HG03095 (cell line): ENCODE measurements around the gene GJA1.
A peak's percentile ranks its signal among the peaks of the same experiment; 100 is the strongest.
"Not testable (repeated sequence)": the region's sequence is repeated elsewhere in the genome, so short reads cannot be mapped to it uniquely, and the experiment has no call there.

Experiments used
- ATAC-seq: cut with Tn5 transposase; IDR thresholded peaks from one replicate; pipeline ENCODE4 v1.9.1; 2021; ENCODE audit warnings: moderate library complexity; ENCODE audit not compliant: unreplicated experiment

GJA1 gene

GRCh38 chr6:121436960-121437850 lies 1.8 kb downstream of the GJA1 start:
- no peak for ATAC-seq

DNA sequence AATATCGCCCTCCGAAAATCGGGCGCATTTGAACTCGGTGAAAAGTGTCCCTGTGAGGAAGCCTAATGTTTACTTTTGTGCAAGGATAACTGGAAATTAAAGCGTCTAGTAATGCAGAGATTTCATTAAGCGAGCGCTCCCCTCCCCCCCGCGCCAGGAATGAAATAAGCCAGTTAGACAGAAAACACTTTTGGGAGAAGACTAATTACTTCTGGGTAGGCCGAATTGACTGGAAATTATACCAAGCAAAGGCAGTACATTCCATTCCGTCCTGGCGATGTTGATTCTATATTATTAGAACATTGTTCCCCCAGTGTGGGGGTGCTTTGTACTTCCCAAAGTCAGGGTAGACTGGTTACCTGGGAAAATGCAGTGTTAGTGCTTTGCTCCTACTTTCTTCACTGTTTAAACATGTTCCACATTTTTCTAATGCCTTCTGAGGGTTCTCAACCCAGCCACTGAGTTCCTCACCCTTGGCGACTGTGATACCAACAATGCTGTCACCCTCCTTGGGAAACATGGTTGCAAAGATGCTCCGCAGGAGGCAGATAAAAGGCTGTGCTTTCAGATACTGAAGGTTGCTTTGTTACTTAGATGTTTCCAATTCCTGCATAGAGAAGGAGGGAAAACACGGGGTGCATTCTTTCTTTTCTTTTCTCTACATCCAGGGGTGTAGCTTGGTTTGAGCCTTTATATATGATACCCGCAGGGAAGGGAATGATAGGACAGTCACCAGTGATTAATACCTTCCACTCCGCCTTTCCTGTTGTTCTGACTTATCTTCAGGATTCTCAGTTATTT lies 2.6 kb downstream of the GJA1 start:
- ATAC-seq, result no peak

DNA sequence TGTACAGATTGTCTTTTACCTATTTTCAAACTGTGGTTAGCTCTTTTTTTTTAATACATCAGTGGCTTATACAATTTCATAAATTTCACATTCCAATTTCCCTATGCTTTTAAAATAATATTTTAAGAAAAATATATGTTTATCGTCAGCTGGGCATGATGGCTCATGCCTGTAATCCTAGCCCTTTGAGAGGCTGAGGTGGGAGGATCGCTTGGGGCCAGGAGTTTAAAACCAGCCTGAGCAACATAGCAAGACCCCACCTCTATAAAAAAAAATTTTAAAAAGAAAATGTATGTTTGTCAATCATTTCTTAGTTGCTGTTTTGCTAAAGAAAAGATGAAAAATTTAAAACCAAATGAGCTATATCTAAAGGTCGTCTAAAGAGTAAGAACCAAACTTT lies 3.4 kb downstream of the GJA1 start:
- ATAC-seq, result no peak

GRCh38 chr6:121439475-121439874 lies 4.0 kb downstream of the GJA1 start:
- ATAC-seq, result no peak

DNA sequence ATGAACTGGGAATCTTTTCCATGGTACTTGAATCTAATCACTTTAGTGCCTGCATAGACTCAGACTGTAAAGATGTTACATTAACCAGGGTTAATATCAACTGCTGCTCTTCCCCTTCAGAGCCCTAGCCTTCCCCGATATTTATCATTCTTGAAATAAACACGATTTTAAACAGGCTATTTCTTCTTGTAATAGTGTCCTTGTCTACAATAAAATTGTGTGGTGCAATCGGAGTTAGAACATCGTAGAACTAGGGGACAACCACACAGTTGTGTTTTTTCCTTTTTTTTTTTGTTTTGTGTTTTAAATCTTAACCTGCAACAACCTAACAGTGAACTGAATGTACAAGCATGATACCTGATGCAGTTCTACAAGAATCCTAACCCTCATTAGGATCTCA lies 4.5 kb downstream of the GJA1 start:
- no peak for ATAC-seq

DNA sequence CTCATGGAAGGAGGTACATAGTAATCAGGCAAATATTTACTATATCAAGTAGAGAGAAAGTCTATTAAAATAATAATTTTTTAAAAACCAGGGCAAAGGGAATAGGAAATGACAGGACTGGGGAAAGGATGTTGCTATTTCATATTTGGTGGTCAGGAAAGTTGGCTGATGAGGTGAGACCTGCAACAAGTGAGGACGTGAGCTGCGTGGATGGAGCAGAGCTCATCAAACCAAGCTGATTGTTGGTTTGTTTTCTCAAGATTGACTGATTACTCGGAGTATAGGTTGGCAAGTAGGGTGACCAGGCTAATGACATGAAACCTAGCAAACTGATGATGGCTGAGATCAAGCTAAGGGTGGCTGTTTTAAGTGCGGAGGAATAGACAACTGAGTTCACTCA lies 6.0 kb downstream of the GJA1 start:
- no peak for ATAC-seq

GRCh38 chr6:121442576-121442975 lies 7.1 kb downstream of the GJA1 start:
- no peak for ATAC-seq

DNA sequence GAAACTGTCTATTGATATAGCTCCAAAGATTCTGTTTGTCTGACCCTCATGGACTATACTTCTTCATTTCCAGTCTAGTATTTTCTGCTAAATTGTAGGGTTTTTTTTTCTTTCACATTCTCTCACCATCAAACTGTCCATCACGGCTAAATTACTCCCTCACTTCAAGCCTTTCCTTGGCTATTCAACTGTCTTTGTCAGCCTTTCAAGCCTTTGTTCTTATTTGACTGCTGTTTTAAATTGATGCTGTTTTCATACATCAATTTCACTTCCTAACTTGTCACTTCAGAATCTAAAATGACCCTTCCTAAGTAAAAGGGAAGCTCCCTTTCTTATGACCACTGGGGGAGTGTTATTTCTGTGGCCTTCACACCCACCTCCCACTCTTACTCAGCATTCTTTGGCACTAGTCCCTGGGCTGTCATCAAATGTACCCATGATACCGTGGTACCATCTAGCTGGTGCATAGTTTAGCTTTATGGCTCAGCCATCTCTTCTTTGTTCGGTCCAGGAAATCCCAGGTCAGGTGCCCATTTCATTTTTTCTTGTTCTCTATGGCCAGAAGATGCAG lies 8.6 kb downstream of the GJA1 start:
- no peak for ATAC-seq

GRCh38 chr6:121446705-121447104 lies 11.3 kb downstream of the GJA1 start:
- not testable (repeated sequence) for ATAC-seq

GRCh38 chr6:121447746-121448145 lies 12.3 kb downstream of the GJA1 start:
- not testable (repeated sequence) for ATAC-seq

GRCh38 chr6:121448528-121448927 lies 13.1 kb downstream of the GJA1 start:
- not testable (repeated sequence) for ATAC-seq

DNA sequence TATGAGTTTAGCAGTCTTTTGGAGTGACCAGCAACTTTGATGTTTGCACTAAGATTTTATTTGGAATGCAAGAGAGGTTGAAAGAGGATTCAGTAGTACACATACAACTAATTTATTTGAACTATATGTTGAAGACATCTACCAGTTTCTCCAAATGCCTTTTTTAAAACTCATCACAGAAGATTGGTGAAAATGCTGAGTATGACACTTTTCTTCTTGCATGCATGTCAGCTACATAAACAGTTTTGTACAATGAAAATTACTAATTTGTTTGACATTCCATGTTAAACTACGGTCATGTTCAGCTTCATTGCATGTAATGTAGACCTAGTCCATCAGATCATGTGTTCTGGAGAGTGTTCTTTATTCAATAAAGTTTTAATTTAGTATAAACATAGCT lies 13.9 kb downstream of the GJA1 start:
- ATAC-seq, result no peak

- no peak for ATAC-seq
Measured at GRCh38 chr6:121450242-121450641, 14.8 kb downstream of the GJA1 start.

GRCh38 chr6:121451250-121451649 lies 15.8 kb downstream of the GJA1 start:
- ATAC-seq, result no peak

DNA sequence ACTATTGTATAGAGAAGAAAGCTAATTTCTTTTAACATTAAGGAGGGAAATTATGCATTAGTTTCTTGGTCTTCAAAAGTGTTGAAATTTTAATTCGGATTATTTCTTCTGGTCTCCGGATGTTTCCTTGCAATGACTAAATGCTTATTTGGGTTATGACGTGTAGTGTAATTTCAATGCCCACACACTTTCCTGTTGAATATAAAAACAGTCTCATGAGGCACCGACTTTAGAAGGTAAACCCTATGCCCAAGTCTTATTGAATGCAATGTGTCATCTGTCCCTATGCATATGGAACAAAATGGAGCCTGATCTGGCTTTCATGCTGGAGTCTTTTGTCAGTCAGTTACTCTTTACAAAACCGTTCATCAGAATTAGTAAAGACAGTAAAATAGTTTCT lies 17.7 kb downstream of the GJA1 start:
- ATAC-seq, result no peak

GRCh38 chr6:121460170-121460569 lies 24.7 kb downstream of the GJA1 start:
- ATAC-seq, result peak; percentile 86

DNA sequence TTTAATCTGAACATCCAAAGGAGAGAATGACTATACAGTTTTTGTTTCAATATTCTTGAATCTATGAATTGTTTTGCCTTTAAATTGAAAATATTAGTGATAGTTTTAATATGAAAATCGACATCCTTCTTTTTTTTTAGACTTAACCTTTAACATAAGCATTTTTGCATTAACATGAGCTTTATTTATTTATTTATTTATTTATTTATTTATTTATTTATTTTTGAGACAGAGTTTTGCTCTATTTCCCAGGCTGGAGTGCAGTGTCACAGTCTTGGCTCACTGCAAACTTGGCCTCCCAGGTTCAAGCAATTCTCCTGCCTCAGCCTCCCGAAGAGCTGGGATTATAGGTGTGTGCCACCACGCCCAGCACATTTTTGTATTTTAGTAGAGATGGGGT lies 27.6 kb downstream of the GJA1 start:
- no peak for ATAC-seq

DNA sequence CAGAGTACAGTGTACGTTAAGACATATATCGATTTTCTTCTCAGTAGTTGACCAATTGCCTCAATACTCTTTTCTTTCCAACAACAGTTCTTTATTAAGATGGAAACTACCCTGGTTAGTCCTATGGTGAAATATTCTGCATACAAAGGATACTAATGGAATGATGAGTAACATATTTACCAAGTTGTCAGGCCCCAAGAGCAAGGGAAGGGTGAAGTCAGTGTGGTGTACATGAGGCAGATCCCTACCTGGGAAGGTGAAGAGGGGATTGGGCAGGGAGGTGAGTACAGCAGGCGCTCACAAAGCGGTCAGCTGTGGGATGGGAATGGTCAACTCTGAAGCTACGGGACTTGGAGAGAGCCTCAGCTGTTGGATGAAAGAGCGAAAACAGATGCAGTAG lies 29.7 kb downstream of the GJA1 start:
- ATAC-seq, result no peak

DNA sequence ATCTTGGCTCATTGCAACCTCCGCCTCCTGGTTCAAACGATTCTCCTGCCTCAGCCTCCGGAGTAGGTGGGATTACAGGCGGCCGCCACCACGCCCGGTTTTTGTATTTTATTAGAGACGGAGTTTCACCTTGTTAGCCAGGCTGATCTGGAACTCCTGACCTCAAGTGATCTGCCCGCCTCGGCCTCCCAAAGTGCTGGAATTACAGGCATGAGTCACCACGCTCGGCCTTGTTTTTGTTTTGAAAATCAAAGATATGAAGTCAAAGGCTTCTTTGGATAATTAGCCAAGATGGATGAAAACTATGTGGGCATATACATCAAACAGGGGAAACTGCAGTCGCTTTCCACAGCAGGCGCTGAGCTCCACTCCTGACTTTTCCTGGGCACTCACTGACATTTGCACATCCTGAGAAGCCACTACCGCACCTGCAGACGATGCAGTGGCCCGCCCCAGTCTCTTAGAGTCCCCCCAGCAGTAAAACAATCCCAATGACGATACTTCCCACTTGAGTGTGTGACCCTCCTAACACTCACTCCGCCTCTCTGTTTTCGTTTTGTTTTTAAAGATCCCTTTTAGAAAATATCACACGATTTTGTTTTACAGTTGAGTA lies 44.1 kb downstream of the GJA1 start:
- no peak for ATAC-seq

DNA sequence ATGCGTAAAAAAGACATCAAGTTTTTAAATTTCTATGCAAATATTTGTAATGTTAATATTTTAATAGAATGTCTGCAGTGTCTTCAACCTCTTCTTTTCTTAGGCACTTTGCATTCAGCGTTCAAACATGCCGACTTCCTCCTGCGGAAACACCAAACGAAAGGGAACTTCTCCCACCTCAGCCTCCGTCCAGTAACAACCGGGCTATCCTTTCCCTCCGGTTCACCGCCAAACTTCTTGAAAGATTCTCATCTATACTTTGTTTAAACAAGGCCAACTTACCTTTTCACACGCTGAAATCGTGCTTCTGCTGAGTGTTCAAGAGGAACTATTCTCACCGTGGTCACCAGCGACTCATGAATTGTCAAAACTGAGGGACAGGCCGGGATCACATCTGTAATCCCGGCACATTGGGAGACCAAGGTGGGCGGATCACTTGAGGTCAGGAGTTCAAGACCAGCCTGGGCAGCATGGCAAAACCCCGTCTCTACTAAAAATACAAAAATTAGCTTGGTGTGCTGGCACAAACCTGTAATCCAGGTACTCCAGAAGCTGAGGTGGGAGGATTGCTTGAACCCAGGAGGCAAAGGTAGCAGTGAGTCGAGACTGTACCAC lies 44.8 kb downstream of the GJA1 start:
- ATAC-seq, result no peak
